HepG2 (cell line): ENCODE measurements around the gene NUP62.

Experiments used
- ELF3 ChIP-seq: IDR thresholded peaks from 2 replicates; pipeline ENCODE4 v1.6.1; 2016; ENCODE audit warnings: missing genetic modification reagents, missing compliant biosample characterization
- FOXK2 ChIP-seq: fragments of 450-650 bp; IDR thresholded peaks from 2 replicates; pipeline ENCODE4 v1.6.1; 2016
- ZNF644 ChIP-seq: IDR thresholded peaks from 2 replicates; pipeline ENCODE4 v1.6.1; 2016; ENCODE audit warnings: low read depth
- TF ChIP-seq, protein P1 (sequence below): sonication (generic); formaldehyde crosslinking; IDR thresholded peaks from 2 replicates; pipeline ENCODE4 v1.4.0; 2020; ENCODE audit warnings: missing genetic modification reagents, borderline replicate concordance

DNA sequence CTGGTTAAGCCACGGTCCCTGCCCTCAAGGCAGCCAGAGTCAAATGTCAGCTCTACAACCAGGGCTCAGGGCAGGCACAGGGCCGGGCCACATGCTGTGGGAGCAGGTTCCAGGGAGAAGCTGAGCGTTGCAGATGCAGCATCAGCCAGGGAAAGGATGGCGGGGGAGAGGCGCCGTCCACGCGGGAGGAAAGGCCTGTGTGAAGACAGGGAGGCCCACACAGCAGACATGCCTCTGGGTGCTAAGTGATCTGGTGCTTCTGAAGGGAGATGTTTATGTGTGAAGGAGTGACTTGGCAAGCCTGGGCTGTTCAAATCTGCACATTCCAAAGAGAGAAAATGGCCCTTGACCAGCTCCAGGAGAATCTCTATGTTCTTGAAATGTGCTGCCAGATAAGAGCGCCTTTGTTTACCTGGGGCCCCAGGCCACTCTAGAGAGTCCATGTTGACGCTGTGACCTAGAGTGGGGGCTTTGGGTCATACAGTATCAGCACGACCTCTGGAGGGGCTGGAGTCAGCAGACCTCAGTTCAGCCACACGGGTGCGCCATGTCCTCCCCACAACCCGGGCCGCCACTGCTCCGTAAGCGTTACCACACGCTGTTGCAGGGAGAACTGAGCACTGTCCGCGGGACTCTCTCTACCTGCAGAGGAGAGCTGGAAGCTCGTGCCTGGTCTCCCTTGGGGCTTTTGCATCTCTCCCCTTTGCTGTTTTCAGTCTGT is 16.2 kb downstream of the NUP62 start:
- TF ChIP-seq, protein P1, sequence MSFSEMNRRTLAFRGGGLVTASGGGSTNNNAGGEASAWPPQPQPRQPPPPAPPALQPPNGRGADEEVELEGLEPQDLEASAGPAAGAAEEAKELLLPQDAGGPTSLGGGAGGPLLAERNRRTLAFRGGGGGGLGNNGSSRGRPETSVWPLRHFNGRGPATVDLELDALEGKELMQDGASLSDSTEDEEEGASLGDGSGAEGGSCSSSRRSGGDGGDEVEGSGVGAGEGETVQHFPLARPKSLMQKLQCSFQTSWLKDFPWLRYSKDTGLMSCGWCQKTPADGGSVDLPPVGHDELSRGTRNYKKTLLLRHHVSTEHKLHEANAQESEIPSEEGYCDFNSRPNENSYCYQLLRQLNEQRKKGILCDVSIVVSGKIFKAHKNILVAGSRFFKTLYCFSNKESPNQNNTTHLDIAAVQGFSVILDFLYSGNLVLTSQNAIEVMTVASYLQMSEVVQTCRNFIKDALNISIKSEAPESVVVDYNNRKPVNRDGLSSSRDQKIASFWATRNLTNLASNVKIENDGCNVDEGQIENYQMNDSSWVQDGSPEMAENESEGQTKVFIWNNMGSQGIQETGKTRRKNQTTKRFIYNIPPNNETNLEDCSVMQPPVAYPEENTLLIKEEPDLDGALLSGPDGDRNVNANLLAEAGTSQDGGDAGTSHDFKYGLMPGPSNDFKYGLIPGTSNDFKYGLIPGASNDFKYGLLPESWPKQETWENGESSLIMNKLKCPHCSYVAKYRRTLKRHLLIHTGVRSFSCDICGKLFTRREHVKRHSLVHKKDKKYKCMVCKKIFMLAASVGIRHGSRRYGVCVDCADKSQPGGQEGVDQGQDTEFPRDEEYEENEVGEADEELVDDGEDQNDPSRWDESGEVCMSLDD (CRISPR knock-in tag) = no peak
- TF ChIP-seq ELF3 (CRISPR knock-in tag) = no peak
- TF ChIP-seq ZNF644 (CRISPR knock-in tag) = no peak
- no peak for TF ChIP-seq FOXK2
